Choroid plexus epithelial cell (primary cell): ENCODE measurements around the gene GPR39.
"Not testable (repeated sequence)": the region's sequence is repeated elsewhere in the genome, so short reads cannot be mapped to it uniquely, and the experiment has no call there.

Experiments used
- DNase-seq: peaks from one replicate; pipeline ENCODE4 v3.0.0-alpha.2; 2010; ENCODE audit warnings: low read depth
- H3K4me3 ChIP-seq: 2 replicates; pipeline ENCODE4 v1.5.1; 2011; ENCODE audit warnings: low read depth, mild to moderate bottlenecking, control low read depth, low read length, moderate library complexity
- CTCF ChIP-seq: conservative IDR thresholded peaks from 2 replicates; pipeline ENCODE4 v1.5.1; 2011; ENCODE audit warnings: low read depth, mild to moderate bottlenecking, control low read depth, inconsistent platforms, low read length, moderate library complexity

Gene GPR39

GRCh38 chr2:132503701-132504100, 87.1 kb downstream of the GPR39 start:
- no peak overlapping the region for H3K4me3 ChIP-seq
- DNase-seq = peak; percentile 14
- no peak for TF ChIP-seq CTCF

DNA sequence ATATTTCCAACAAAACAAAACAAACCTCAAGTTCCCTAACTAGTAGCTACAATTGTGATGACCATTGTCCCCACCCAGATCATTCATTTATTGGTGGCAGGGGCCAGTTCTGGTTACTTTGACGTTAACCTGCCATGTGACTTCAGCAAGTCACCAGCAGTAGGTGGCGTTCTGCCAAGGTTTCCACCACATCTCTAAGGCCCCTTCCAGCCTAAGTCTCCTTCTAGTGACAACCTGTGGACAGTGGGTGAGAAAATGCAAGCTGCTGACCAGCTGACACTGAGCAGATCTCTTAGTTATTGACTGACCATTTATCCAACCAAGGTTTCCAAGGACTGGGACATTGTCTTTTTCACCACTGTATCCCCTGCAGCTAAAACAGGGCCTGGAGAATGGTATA, 98.4 kb downstream of the GPR39 start:
- TF ChIP-seq CTCF = no peak
- DNase-seq = no peak
- no peak overlapping the region for H3K4me3 ChIP-seq

DNA sequence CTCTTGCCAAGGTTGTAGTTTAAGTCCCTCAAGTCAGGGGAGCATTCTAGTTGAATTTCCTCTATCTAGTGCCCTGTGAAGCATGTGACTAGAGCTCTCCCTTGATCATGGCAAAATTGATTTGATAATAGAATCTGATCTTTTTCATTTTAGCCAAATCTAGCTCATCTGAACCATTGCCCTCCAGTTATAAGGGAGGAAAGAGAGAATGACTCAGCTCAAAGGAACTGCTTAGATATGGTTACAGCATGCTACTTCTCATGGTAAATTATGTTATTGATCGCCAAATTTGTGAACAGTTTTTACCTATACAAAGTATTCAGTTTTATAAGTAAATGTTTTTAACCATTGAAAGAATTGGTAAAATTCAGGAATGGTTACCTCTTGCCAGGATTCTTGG, 100.8 kb downstream of the GPR39 start:
- DNase-seq = no peak
- no peak overlapping the region for H3K4me3 ChIP-seq
- no peak for TF ChIP-seq CTCF

DNA sequence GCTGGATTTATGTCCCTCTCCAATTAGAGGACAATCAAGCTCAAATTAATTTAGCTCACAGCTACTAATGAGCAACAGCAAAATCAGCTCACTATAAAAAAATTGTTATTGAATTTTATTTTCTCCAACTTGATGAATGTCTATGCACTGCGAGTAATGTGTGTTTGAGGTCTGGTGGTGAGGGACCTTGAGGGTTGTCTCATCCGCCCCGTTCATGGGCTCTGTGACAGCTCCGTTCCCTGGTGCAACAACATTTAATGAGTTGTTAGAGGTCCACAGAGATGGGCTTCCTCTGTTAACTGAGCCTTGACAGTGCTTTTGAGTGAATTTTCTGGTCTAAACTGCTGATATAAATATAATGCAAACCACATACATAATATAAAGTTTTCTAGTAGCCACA, 101.7 kb downstream of the GPR39 start:
- no peak overlapping the region for H3K4me3 ChIP-seq
- no peak for DNase-seq
- no peak for TF ChIP-seq CTCF

DNA sequence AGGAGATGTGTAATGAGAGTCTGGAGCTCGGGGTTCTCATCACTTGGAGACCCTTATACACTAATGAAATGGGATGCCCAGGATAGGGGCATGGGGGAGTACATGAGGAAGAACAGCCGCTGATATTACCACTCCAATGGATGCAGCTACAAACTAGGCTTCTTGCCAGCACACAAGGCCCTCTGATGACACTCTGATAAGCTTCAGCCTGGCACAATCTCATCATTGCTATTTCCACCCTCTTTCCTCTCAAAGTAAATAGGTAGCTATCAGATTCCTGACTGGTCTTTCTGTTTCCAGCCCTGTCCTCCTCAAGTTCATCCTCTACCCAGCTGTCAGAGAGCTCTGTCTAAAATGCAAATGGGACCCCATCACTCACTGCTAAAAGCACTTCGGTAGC, 103.0 kb downstream of the GPR39 start:
- no peak for DNase-seq
- no peak for TF ChIP-seq CTCF
- no peak overlapping the region for H3K4me3 ChIP-seq

DNA sequence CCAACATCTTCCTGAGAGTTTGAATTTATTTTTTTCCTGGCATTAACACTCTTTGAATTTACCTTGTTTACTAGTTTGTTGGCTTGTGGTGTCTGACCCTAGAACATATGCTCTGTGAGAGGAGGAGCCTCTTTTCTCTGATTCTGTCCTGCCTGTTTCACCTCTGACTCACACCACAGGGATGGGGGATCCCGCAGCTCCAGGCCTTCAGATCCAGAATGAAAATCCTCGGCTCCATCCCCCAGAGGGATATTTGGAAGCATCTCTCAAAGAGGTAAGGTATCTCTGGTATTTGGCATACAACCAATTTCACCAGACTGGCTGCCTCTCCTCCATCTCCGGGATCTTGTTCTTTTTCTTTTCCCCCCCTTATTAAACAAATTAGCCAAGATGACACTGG, 104.7 kb downstream of the GPR39 start:
- TF ChIP-seq CTCF = no peak
- peak; percentile 13 for DNase-seq
- H3K4me3 ChIP-seq = no peak overlapping the region

DNA sequence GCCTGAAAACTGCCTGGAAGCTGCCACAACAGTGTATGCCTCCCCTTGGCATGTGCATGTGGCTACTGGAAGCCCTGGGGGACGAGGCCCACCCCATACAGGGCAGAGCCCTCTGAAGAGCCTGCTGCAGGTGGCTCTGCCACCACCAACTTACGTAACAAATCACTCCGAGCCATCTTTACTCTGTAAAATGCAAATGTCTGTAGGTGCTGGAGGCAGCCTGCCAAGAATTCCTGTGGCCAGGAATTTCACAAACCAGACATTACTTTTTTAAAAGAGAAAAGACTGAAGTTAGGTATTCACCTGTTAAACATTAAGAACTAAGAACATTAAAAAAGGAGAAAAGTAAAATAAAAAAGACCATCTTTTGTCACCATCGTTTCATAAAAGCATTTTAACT, 106.3 kb downstream of the GPR39 start:
- DNase-seq = no peak
- no peak for TF ChIP-seq CTCF

GRCh38 chr2:132537061-132537460, 120.5 kb downstream of the GPR39 start:
- peak; percentile 19 for DNase-seq
- not testable (repeated sequence) for H3K4me3 ChIP-seq

More for the DNA sequence above, 106.3 kb downstream of the GPR39 start:
- H3K4me3 ChIP-seq = no peak overlapping the region
